ENCODE data around the gene FAM221A.
A peak's percentile ranks its signal among the peaks of the same experiment; 100 is the strongest.
"Not testable (repeated sequence)": the region's sequence is repeated elsewhere in the genome, so short reads cannot be mapped to it uniquely, and the experiment has no call there.

Gene FAM221A, protein sequence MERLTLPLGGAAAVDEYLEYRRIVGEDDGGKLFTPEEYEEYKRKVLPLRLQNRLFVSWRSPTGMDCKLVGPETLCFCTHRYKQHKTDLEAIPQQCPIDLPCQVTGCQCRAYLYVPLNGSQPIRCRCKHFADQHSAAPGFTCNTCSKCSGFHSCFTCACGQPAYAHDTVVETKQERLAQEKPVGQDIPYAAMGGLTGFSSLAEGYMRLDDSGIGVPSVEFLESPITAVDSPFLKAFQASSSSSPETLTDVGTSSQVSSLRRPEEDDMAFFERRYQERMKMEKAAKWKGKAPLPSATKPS

GRCh38 chr7:23679898-23680413 lies at the start of gene FAM221A:
Gene FAM221A, plus strand, starts transcription at chr7:23680199. Its CDS starts 20 bp downstream, at chr7:23680219.
- peak; percentile 70 for DNase-seq

- DNase-seq, result no peak
Observed at GRCh38 chr7:23633417-23633816, 46.6 kb upstream of the FAM221A start.

DNA sequence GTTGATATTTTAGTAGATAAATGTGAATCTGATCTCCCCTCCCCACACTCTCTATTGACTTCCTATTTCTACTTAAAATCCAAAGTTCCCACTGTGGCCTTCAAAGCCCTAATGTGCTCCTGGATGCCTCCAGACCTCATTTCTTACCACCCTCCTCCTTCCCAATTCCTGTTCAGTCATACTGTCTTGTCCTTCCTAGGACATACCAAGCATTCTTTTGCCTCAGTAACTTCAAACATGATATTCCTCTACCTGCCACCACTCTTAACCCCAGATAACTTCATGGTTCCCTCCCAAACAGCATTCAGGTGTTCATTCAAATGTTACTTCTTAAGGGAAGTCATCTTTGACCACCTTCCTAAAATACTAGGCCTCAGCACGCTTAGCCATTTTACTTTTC lies 34.2 kb upstream of the FAM221A start:
- DNase-seq, result no peak

DNA sequence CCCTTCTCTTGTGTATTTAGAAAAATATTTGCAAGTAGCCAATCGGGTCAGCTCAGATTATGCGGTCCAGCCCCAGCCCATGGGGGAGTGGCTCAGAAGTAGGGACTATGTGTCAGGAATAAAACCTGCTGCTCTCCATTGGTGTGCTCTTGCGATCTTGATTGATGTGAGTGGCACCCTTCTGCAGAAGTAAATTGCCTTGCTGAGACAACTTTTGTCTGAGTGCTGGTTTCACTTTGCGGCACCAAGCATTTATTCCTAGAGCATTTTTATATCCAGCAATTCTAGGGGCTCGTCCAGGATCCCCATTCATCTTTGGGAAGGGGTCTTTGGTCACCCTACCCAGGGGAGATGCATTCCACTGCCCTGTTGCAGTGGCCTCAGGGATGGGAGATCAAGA lies 26.1 kb upstream of the FAM221A start:
- DNase-seq, result no peak

DNA sequence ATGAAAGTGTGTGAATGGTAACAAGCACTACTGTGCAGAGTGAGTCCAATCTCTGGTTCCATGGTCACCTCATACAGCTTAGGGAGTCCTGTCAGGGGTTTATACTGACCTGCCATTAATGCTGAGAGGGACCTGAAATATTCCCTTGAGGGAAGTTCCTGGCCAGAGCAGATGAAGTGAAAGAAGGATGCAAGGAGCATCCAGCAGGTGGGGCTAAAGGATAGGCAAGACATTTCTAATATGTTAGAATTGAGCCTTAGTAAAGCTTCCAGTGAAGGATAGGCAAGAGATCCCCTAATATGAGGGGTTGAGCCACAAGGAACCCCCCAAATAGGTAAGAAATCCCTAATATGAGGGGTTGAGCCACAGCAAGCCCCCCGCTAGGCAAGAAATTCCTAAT lies 25.5 kb upstream of the FAM221A start:
- peak; percentile 15 for DNase-seq

GRCh38 chr7:23655433-23655832 lies 24.6 kb upstream of the FAM221A start:
- no peak for DNase-seq

DNA sequence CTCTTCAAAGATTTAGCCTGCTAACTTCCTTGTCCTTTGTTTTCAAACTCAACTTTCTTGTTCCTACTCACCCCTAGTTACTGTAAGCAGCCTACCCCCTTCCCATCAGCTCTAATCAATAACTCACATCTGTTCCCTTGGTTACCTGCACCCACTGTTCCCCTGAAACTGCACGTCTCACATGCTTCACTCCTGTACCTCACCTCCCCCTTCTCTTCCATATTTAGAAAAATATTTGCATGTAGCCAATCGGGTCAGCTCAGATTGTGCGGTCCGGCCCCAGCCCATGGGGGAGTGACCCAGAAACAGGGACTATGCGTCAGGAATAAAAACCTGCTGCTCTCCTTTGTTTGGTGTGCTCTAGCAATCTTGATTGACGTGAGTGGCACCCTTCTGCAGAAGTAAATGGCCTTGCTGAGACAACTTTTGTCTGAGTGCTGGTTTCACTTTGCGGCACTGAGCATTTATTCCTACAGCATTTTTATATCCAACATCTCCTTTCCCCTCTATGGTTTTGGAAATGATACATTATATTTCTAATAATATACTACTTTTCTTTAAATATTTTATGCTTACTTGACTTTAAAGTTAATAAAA lies 21.1 kb upstream of the FAM221A start:
- DNase-seq, result no peak

DNA sequence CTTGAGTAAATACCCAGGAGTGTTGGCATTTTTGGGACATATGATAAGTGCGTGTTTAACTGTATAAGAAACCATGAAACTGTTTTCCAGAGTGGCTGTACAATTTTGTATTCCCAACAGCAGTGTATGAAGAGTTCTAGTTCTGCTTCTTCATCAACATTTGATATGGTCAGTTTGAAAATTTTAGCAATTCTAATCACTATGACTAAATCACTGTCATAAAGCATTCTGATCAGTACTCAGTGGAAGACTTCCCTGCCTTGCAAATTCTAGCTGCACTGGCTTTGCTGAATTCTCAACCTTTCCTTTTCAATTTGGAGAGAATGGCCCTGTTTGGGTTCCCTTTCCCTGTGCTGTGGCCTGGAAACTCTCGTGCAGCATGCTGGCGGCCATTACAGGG lies 18.6 kb upstream of the FAM221A start:
- DNase-seq, result no peak

GRCh38 chr7:23662124-23662983 lies 17.6 kb upstream of the FAM221A start:
- no peak for DNase-seq

DNA sequence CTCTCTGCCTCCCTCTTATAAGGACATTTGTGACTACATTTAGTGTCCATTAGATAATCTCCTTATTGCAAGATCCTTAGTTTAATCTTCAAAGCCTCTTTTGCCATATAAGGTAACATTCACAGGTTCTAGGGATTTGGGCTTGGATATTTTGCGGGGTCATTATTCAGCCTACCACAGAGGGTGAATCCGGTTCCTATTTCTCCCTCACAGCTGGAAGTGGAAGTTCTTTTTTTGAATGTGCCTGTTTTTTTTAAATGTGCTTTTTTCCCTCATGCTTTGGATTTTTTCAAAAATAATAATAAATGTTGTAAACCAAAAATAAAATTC lies 17.1 kb upstream of the FAM221A start:
- DNase-seq, result no peak

DNA sequence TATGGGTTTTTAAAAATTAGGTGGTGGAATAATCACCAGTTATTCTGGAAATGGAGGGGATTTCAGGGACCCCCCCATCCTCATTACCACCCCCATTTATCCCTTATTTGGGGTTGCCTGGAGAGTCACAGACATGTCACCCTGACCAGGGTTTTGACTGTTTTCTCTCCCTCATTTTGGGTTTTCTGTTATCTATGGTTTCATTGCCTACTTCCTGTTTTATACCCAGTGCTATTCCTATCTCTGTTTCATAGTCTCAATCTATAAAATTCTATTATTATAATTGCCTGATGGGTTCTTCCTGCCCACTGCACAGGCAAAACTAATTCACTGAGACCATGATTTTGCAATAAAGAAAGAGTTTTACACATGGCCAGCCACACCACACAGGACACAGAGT lies 15.9 kb upstream of the FAM221A start:
- no peak for DNase-seq

DNA sequence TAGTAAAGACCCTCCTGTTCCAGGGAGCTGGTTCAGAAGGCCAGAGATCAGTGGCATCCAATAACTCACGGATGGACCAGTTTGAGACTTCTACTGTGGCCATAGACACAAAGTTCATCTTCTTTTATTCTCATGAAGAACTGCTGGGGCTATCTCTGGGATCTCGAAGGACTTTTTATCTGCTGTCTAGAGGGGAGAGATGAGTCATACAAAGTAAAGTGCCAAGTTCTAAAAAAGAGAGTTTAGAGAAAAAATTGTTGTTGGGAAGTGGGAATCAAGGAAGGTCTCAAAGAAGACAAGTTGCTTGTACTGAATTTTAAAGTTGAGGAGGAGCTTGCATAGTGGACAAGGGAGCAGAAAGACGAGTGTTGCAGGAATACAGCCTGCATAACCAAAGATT lies 8.0 kb upstream of the FAM221A start:
- no peak for DNase-seq

DNA sequence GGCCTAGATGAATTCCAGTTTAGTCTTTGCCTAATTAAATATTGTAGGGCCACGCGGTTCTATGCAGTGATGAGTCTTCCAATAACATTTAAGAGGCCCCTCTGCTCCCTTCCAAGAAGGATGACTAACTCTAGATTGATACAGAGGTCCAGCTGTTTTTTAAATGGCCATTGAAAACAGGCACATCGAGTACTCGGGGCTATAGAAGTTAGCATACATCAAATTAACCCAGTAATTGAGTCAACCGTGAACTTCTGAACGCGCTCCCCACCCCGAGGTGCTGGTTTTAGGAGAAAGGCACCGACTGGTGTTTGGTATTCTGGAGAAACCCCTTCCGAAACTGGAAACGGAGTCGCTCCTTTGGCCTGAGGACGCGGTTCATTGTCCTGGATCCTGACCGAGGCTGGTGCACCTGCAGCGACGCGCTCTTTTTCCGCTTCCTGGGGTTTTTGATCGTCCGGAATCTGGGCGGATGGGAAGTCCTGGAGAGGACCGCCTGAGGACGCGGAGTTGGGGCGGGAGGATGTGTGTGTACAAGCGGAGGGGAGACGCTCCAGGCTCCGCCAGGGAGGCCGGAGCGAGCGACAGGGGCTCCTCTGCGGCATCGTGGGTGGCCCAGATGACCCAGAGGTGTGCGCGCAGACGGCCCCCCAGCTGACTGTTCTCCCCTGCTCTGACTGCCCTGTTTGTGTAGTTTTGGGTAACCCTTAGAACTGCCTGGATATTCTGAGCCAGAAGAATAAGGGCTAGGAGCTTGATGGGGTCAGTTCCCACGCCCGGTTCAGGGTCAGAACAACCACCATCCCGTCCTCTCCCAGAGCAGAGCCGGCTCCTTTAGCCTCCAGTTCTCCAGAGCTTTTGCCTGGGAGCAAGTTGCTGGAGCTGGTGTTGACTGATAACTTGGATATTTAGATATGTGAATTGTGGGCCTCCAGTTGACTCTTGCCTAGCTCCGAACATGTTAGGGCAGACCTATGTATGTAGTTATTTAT lies 711 bp downstream of the FAM221A start:
- peak; percentile 37 for DNase-seq

DNA sequence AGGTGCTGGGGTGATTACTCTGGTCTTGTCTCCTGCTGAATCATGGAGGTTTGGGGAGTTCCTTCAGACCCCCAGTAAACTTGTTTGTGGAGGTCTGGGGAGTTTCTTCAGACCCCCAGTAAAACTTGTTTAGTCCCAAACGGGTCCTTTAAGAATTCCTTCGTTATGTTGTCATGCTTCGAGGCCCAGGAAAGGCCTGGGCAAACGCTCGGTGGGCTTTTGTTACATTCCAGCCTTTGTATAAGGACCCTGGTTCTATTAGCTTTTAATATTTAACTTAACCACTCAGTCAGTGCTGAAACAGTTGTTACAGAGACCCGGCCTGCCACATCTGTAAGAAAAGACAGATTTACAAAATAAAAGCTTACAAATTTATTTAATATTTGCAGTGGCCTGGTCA lies 4.0 kb downstream of the FAM221A start:
- DNase-seq, result not testable (repeated sequence)

GRCh38 chr7:23685731-23686130 lies 5.7 kb downstream of the FAM221A start:
- DNase-seq, result peak; percentile 62

DNA sequence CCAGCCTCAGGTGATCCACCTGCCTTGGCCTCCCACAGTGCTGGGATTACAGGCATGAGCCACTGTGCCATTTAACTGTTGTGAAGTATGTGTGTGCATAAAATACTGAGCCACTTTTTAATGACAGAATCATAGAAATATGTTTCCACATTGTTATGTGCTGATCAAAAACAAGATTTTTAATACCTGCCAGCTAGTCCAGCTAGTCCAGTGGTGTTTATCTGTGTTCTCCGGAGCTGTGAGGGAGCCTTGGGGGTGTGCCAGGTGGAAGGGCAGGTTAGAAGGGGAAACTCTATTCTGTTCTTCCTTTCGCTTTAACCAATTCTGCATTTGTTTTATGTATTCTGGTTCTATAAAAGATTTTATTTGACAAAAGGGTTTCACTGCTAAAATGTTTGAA lies 7.0 kb downstream of the FAM221A start:
- DNase-seq, result no peak

DNA sequence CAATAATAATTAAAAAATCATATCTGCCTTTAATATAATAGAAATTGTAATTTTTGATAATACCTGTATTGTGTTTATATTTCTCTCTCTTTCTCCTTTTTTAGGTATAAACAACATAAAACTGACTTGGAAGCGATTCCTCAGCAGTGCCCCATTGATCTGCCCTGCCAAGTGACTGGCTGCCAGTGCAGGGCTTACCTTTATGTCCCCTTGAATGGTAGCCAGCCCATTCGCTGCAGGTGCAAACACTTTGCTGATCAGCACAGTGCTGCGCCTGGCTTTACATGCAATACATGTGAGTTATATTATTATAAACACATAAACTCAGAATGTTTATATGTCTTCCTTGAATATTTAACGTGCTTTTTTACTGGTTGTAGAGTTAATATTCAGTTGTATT lies 9.2 kb downstream of the FAM221A start:
- no peak for DNase-seq

- DNase-seq, result no peak
Observed at GRCh38 chr7:23691320-23691719, 11.3 kb downstream of the FAM221A start.

DNA sequence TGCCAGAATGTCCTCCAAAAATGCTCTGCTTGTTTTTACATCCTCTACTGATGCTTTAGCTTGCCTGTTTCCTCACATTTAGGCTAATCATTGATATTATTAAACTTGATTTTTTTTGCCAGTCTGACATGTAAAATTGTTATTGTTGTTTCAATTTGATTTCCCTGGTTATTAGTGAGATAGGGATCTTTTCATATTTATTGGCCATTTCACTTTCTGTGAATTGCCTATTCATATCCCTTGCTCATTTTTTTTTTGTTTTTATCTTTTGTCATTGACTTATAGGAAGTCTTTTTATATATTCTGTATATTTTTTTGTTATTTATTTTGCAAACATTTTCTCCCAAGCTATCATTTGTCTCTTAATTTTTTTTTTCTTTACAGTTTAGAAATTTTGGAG lies 13.2 kb downstream of the FAM221A start:
- DNase-seq, result no peak

- DNase-seq, result peak; percentile 46
Observed at GRCh38 chr7:23696916-23697441, 17.0 kb downstream of the FAM221A start.

DNA sequence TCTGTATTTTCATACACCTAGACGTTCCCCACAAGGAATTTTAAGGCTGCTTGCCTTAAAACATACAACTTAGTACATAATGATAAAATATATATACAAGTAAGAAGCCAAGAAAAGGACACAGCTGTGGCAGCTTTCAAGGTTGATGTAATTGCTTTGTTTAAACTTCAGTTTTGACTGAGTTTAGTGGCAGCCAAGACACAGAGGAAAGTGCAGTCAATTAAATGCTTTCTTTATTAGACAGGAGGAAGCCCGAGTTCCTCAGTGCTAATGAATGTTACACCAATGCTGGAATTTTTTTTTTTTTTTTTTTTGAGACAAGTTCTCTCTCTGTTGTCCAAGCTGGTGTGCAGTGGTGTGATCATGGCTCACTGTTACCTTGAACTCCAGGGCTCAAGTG lies 18.8 kb downstream of the FAM221A start:
- no peak for DNase-seq

GRCh38 chr7:23700046-23700445 lies 20.0 kb downstream of the FAM221A start:
- DNase-seq, result no peak
